NOMO-1 treated with dmso at 0.1 percent for 144 hours (cell line): ENCODE results near the gene OR6X1.
"Not testable (repeated sequence)": the region's sequence is repeated elsewhere in the genome, so short reads cannot be mapped to it uniquely, and the experiment has no call there.

ENCODE experiments used
- DNase-seq: peaks from one replicate; lab custom pipeline; 2025; ENCODE audit not compliant: unreplicated experiment; lab: John Stamatoyannopoulos, UW

OR6X1 gene

GRCh38 chr11:123755344-123755743 is 1.0 kb upstream of the OR6X1 start:
- DNase-seq, result no peak

- no peak for DNase-seq
These were observed 1.2 kb downstream of the OR6X1 start for GRCh38 chr11:123753110-123753509.

GRCh38 chr11:123751781-123752180 is 2.5 kb downstream of the OR6X1 start:
- no peak for DNase-seq

GRCh38 chr11:123748349-123748748 is 6.0 kb downstream of the OR6X1 start:
- DNase-seq, result not testable (repeated sequence)

- DNase-seq, result no peak
These were observed 8.4 kb downstream of the OR6X1 start for GRCh38 chr11:123745764-123746451.

- DNase-seq, result no peak
These were observed 11.6 kb downstream of the OR6X1 start for GRCh38 chr11:123742724-123743120.

- DNase-seq, result no peak
These were observed 12.1 kb downstream of the OR6X1 start for GRCh38 chr11:123742031-123742723.

- DNase-seq, result peak; percentile 86
These were observed 12.9 kb downstream of the OR6X1 start, which contains the start of gene ZNF202 for GRCh38 chr11:123741159-123742030. ZNF202 (minus strand) TSS chr11:123741660; CDS start chr11:123730888, 10,772 bp downstream.

- no peak for DNase-seq
These were observed 13.5 kb downstream of the OR6X1 start for GRCh38 chr11:123740787-123741158.

- no peak for DNase-seq
These were observed 15.9 kb downstream of the OR6X1 start for GRCh38 chr11:123738374-123738773.

GRCh38 chr11:123736769-123737168 is 17.5 kb downstream of the OR6X1 start:
- DNase-seq, result no peak

- DNase-seq, result no peak
These were observed 24.7 kb downstream of the OR6X1 start for GRCh38 chr11:123729602-123730001.

GRCh38 chr11:123725995-123726655 is 28.2 kb downstream of the OR6X1 start:
- DNase-seq, result no peak

GRCh38 chr11:123719452-123719851 is 34.9 kb downstream of the OR6X1 start:
- DNase-seq, result no peak

GRCh38 chr11:123718469-123718868 is 35.8 kb downstream of the OR6X1 start:
- DNase-seq, result no peak

- DNase-seq, result no peak
These were observed 36.3 kb downstream of the OR6X1 start for GRCh38 chr11:123718063-123718462.

GRCh38 chr11:123712627-123713026 is 41.7 kb downstream of the OR6X1 start:
- not testable (repeated sequence) for DNase-seq

GRCh38 chr11:123707606-123708205 is 46.6 kb downstream of the OR6X1 start:
- peak; percentile 38 for DNase-seq

- DNase-seq, result no peak
These were observed 47.1 kb downstream of the OR6X1 start for GRCh38 chr11:123707206-123707605.

GRCh38 chr11:123704341-123704740 is 50.0 kb downstream of the OR6X1 start:
- no peak for DNase-seq
